Measurements from ENCODE around the gene GNRHR. TPM values are rescaled to one million over a fixed set of nuclear protein-coding genes. Genes with fewer than 3 reads are reported as not detected.

Gene GNRHR
- total RNA-seq: not detected in 2 replicates

DNA sequence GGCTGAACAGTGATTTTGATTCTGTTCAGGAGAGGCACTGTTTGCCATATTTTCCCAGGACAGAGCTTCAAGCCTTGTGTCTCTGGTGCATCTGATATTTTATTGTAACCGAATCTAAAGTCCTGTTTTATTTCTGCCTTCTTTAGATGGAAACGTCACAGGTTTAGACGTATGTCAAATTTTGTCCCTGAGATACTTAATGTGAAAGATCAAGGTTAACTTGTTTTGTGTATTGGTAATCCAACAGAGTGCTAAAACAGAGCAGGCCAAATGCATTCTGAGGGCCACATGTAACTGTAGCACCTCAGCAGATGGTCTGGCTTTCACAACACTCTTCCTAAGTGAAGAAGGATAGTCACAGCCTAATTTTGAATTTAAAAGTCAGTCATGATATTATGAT lies at the start of gene GNRHR:
Gene GNRHR (minus strand): TSS at position 101 of the 400 bp plus-strand sequence. CDS start 53 bp downstream, at position 48.

GRCh38 chr4:67700738-67701516 lies 53.3 kb downstream of the GNRHR start, which contains the start of gene UBA6:
Gene UBA6, minus strand, starts transcription at chr4:67701155. Its CDS starts 36 bp downstream, at chr4:67701119.

Other genes starting within 250 kb of the GNRHR start
- gene CENPC, start 208.9 kb downstream of the GNRHR start, total RNA-seq: 8.3 and 8.7 TPM in 2 replicates
- gene STAP1, start 195.7 kb downstream of the GNRHR start, total RNA-seq: not detected in 2 replicates
- 45.1 and 128 TPM in 2 replicates for gene UBA6, start 53.2 kb downstream of the GNRHR start, total RNA-seq
- gene TMPRSS11D, start 129.6 kb upstream of the GNRHR start, total RNA-seq: under 0.01 TPM in 2 replicates
- not detected in 2 replicates for gene TMPRSS11A, start 209.1 kb upstream of the GNRHR start, total RNA-seq

Data from bronchial smooth muscle cell (primary cell).